ENCODE data around the gene HECTD4. TPM values are rescaled to one million over a fixed set of nuclear protein-coding genes. Genes with fewer than 3 reads are reported as not detected.
"Not testable (repeated sequence)": the region's sequence is repeated elsewhere in the genome, so short reads cannot be mapped to it uniquely, and the experiment has no call there.

Gene HECTD4
- polyA plus RNA-seq, 1 donor from 2014 or later = 15.8 TPM

DNA sequence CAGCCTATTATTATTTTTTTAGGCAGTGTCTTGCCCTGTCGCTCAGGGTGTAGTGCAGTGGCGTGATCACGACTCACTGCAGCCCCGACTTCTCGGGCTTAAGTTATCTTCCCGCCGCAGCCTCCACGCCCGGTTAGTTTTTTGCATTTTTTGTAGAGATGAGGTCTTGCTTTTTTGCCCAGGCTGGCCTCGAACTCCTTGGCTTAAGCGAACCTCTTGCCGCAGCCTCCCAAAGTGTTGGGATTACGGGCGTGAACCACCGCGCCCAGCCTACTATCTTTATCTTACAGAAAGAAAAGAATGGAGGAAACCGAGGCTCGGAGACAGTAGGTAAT lies 36.0 kb upstream of the HECTD4 start:
- Histone ChIP-seq H3K9me2 (ENCODE audit: insufficient read depth, low read length) (no peaks in the 10 kb centered on the region), H3K9me3 (ENCODE audit: low read length) (no peaks in the 10 kb centered on the region), H3F3A (ENCODE audit: insufficient read depth, low read length, poor library complexity, severe bottlenecking) (no peaks in the 10 kb centered on the region), H3K36me3 (ENCODE audit: insufficient read depth, low read length) (no peaks in the 10 kb centered on the region), H3K27ac (ENCODE audit: low read length) (peak overlapping the region; percentile 97), H3K9ac (ENCODE audit: low read length) (peak overlapping the region; percentile 95), H3K27me3 (ENCODE audit: insufficient read depth, low read depth, low read length) (no peaks in the 10 kb centered on the region), H4K20me1 (ENCODE audit: insufficient read depth) (no peaks in the 10 kb centered on the region), H3K4me2 (ENCODE audit: low read length) (peak overlapping the region; percentile 42), H3K79me2 (replicated peaks; ENCODE audit: insufficient read depth, low read length) (peaks cover 30% of the 10 kb centered on the region), H2AFZ (ENCODE audit: low read depth, low read length) (peak overlapping the region; percentile 98), H3K4me3 (ENCODE audit: low read length) (peak overlapping the region; percentile 99)
- no peak for TF ChIP-seq TAF1 (IDR thresholded peaks at IDR 0.05; ENCODE audit: low read depth)
- no peak for TF ChIP-seq RAD21 (conservative IDR thresholded peaks at IDR 0.05)
- no peak for TF ChIP-seq MXI1 (conservative IDR thresholded peaks at IDR 0.05; ENCODE audit: poor library complexity, severe bottlenecking)
- TF ChIP-seq SMC3 (conservative IDR thresholded peaks at IDR 0.05; ENCODE audit: poor library complexity) = no peak
- TF ChIP-seq, protein P1, sequence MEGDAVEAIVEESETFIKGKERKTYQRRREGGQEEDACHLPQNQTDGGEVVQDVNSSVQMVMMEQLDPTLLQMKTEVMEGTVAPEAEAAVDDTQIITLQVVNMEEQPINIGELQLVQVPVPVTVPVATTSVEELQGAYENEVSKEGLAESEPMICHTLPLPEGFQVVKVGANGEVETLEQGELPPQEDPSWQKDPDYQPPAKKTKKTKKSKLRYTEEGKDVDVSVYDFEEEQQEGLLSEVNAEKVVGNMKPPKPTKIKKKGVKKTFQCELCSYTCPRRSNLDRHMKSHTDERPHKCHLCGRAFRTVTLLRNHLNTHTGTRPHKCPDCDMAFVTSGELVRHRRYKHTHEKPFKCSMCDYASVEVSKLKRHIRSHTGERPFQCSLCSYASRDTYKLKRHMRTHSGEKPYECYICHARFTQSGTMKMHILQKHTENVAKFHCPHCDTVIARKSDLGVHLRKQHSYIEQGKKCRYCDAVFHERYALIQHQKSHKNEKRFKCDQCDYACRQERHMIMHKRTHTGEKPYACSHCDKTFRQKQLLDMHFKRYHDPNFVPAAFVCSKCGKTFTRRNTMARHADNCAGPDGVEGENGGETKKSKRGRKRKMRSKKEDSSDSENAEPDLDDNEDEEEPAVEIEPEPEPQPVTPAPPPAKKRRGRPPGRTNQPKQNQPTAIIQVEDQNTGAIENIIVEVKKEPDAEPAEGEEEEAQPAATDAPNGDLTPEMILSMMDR (IDR thresholded peaks at IDR 0.05; ENCODE audit: poor library complexity, severe bottlenecking) = no peak
- TF ChIP-seq POLR2AphosphoS5 (IDR thresholded peaks at IDR 0.05) = no peak
- no peak for TF ChIP-seq EZH2 (IDR thresholded peaks at IDR 0.05; ENCODE audit: borderline replicate concordance, insufficient read depth, low read length, poor library complexity, severe bottlenecking)
- TF ChIP-seq, protein P2, sequence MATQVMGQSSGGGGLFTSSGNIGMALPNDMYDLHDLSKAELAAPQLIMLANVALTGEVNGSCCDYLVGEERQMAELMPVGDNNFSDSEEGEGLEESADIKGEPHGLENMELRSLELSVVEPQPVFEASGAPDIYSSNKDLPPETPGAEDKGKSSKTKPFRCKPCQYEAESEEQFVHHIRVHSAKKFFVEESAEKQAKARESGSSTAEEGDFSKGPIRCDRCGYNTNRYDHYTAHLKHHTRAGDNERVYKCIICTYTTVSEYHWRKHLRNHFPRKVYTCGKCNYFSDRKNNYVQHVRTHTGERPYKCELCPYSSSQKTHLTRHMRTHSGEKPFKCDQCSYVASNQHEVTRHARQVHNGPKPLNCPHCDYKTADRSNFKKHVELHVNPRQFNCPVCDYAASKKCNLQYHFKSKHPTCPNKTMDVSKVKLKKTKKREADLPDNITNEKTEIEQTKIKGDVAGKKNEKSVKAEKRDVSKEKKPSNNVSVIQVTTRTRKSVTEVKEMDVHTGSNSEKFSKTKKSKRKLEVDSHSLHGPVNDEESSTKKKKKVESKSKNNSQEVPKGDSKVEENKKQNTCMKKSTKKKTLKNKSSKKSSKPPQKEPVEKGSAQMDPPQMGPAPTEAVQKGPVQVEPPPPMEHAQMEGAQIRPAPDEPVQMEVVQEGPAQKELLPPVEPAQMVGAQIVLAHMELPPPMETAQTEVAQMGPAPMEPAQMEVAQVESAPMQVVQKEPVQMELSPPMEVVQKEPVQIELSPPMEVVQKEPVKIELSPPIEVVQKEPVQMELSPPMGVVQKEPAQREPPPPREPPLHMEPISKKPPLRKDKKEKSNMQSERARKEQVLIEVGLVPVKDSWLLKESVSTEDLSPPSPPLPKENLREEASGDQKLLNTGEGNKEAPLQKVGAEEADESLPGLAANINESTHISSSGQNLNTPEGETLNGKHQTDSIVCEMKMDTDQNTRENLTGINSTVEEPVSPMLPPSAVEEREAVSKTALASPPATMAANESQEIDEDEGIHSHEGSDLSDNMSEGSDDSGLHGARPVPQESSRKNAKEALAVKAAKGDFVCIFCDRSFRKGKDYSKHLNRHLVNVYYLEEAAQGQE (IDR thresholded peaks at IDR 0.05; ENCODE audit: borderline replicate concordance) = no peak
- TF ChIP-seq EP300 (conservative IDR thresholded peaks at IDR 0.05; ENCODE audit: poor library complexity, severe bottlenecking) = no peak

DNA sequence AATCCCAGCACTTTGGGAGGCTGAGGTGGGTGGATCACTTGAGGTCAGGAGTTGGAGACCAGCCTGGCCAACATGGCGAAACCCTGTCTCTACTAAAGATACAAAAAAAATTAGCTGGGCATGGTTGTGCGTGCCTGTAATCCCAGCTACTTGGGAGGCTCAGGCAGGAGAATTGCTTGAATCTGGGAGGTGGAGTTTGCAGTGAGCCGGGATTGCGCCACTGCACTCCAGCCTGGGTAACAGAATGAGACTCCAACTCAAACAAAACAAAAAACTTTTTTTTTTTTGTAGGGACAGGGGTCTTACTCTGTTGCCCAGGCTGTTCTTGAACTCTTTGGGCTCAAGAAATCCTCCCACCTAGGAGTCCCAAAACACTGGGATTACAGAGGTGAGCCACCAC lies 33.2 kb upstream of the HECTD4 start:
- not testable (repeated sequence) for H3K4me2 ChIP-seq (ENCODE audit: low read length); H3K9ac ChIP-seq (ENCODE audit: low read length); H4K20me1 ChIP-seq (ENCODE audit: insufficient read depth); H3K27ac ChIP-seq (ENCODE audit: low read length); H3K36me3 ChIP-seq (ENCODE audit: insufficient read depth, low read length); H3K4me3 ChIP-seq (ENCODE audit: low read length); H3K9me2 ChIP-seq (ENCODE audit: insufficient read depth, low read length); H3K27me3 ChIP-seq (ENCODE audit: insufficient read depth, low read depth, low read length); H2AFZ ChIP-seq (ENCODE audit: low read depth, low read length); H3F3A ChIP-seq (ENCODE audit: insufficient read depth, low read length, poor library complexity, severe bottlenecking); H3K9me3 ChIP-seq (ENCODE audit: low read length)
- peaks cover 13% of the 10 kb centered on the region for H3K79me2 ChIP-seq (replicated peaks; ENCODE audit: insufficient read depth, low read length)

Data from neural cell (in vitro differentiated cells).